Upper lobe of left lung (tissue), 4 donors: ENCODE results near the gene DNAAF3.

Experiments
- CTCF ChIP-seq, 6 experiments: fragments of 450-650 bp in 4 of 6; fragments of 200-600 bp in 2 of 6; sonication (generic) in 2 of 6; IDR thresholded peaks; one replicate each; pipeline ENCODE4 v1.5.1; 2016 to 2019; ENCODE audit warnings: antibody characterized with exemption in 6 of 6
- EP300 ChIP-seq, 4 donors: sonication (generic); formaldehyde crosslinking; IDR thresholded peaks; one replicate each; pipeline ENCODE4 v1.5.1; 2017; ENCODE audit warnings: antibody characterized with exemption in 4 of 4, control low read depth in 2 of 4
- POLR2A ChIP-seq, 4 donors: fragments of 450-650 bp; IDR thresholded peaks; one replicate each; pipeline ENCODE4 v1.5.1; 2016 to 2017; ENCODE audit warnings: antibody characterized with exemption in 4 of 4, mild to moderate bottlenecking in 2 of 4
- POLR2AphosphoS5 ChIP-seq, 2 donors: sonication (generic); formaldehyde crosslinking; IDR thresholded peaks; one replicate each; pipeline ENCODE4 v1.5.1; 2017; ENCODE audit warnings: antibody characterized with exemption in 2 of 2

- TF ChIP-seq CTCF (IDR thresholded peaks at IDR 0.05) (no peak), POLR2AphosphoS5 (IDR thresholded peaks at IDR 0.05) (peak; percentile 33 to 67), POLR2A (IDR thresholded peaks at IDR 0.05) (no peak), EP300 (IDR thresholded peaks at IDR 0.05) (peak in 3 of 4 donors; percentile 89 to 94 (median 90))
Observed at GRCh38 chr19:55113570-55114039, 52.8 kb downstream of the DNAAF3 start.
